ENCODE results near the gene JPH2.

GRCh38 chr20:44064501-44065400 is 122.2 kb downstream of the JPH2 start:
- TF ChIP-seq CTCF (conservative IDR thresholded peaks at IDR 0.05; ENCODE audit: low read depth, low read length) (no peak), EZH2 (IDR thresholded peaks at IDR 0.05; ENCODE audit: low read length, unreplicated experiment) (no peak), EZH2phosphoT487 (IDR thresholded peaks at IDR 0.05; ENCODE audit: borderline replicate concordance, low read length) (no peak)

Measured in PC-3 (cell line).